GM23248 (cell line): ENCODE data around the gene SLC4A8. TPM values are rescaled to one million over a fixed set of nuclear protein-coding genes. Genes with fewer than 3 reads are reported as not detected.

Experiments used
- DNase-seq: peaks from one replicate; pipeline ENCODE4 v3.0.0-alpha.2; 2015
- H2AFZ ChIP-seq: fragments of 200-600 bp; sonication (generic); 2 replicates; pipeline ENCODE4 v1.6.1; 2016; ENCODE audit warnings: antibody characterized with exemption
- H3F3A ChIP-seq: fragments of 200-600 bp; sonication (generic); 2 replicates; pipeline ENCODE4 v1.6.1; 2016; ENCODE audit warnings: mild to moderate bottlenecking, antibody characterized with exemption, mixed run types; ENCODE audit not compliant: insufficient read depth
- H3K27ac ChIP-seq: fragments of 200-600 bp; sonication (generic); 2 replicates; pipeline ENCODE4 v1.5.1; 2016; ENCODE audit warnings: mild to moderate bottlenecking
- H3K27me3 ChIP-seq: fragments of 200-600 bp; sonication (generic); replicated peaks from 2 replicates; pipeline ENCODE4 v1.6.1; 2016; ENCODE audit warnings: mild to moderate bottlenecking; ENCODE audit not compliant: insufficient read depth
- H3K36me3 ChIP-seq: fragments of 200-600 bp; sonication (generic); 2 replicates; pipeline ENCODE4 v1.6.1; 2016; ENCODE audit warnings: low read depth, mild to moderate bottlenecking
- H3K4me1 ChIP-seq: fragments of 200-600 bp; sonication (generic); 2 replicates; pipeline ENCODE4 v1.6.1; 2016; ENCODE audit warnings: mild to moderate bottlenecking; ENCODE audit not compliant: insufficient read depth
- H3K4me2 ChIP-seq: fragments of 200-600 bp; sonication (generic); one replicate; pipeline ENCODE4 v1.6.1; 2016; ENCODE audit warnings: mild to moderate bottlenecking; ENCODE audit not compliant: unreplicated experiment
- H3K4me3 ChIP-seq: fragments of 200-600 bp; sonication (generic); 2 replicates; pipeline ENCODE4 v1.5.1; 2016; ENCODE audit warnings: mild to moderate bottlenecking
- H3K79me2 ChIP-seq: fragments of 200-600 bp; sonication (generic); 2 replicates; pipeline ENCODE4 v1.6.1; 2016; ENCODE audit warnings: mild to moderate bottlenecking; ENCODE audit not compliant: insufficient read depth
- H3K9ac ChIP-seq: fragments of 200-600 bp; sonication (generic); 2 replicates; pipeline ENCODE4 v1.6.1; 2016; ENCODE audit warnings: mild to moderate bottlenecking
- H3K9me2 ChIP-seq: fragments of 200-600 bp; sonication (generic); 2 replicates; pipeline ENCODE4 v1.6.1; 2016; ENCODE audit warnings: mixed run types, mild to moderate bottlenecking, moderate library complexity; ENCODE audit not compliant: insufficient read depth
- H3K9me3 ChIP-seq: fragments of 200-600 bp; sonication (generic); one replicate; pipeline ENCODE4 v1.6.1; 2017; ENCODE audit warnings: low read depth
- H4K20me1 ChIP-seq: fragments of 200-600 bp; sonication (generic); 2 replicates; pipeline ENCODE4 v1.6.0; 2016; ENCODE audit not compliant: insufficient read depth
- EZH2 ChIP-seq: fragments of 200-600 bp; sonication (generic); IDR thresholded peaks from 2 replicates; pipeline ENCODE4 v1.6.1; 2018; ENCODE audit warnings: antibody characterized with exemption, mild to moderate bottlenecking; ENCODE audit not compliant: insufficient read depth, poor library complexity, severe bottlenecking
- EZH2phosphoT487 ChIP-seq: fragments of 200-600 bp; sonication (generic); IDR thresholded peaks from 2 replicates; pipeline ENCODE4 v1.6.1; 2018; ENCODE audit warnings: antibody characterized with exemption, moderate library complexity, mild to moderate bottlenecking, low read depth; ENCODE audit not compliant: insufficient read depth
- whole genome bisulfite sequencing, 2 experiments: methylation state at CpG; one replicate each; pipeline ENCODE4 v1.1.6; 2015 to 2017; ENCODE audit warnings: low lambda C conversion rate in 2 of 2, low coverage in 1 of 2; ENCODE audit errors: missing lambda C conversion rate in 2 of 2; 5-methylcytosine and 5-hydroxymethylcytosine counted together
- in situ Hi-C: fragments of 300-500 bp; cut with MboI; formaldehyde crosslinking; loops from 2 replicates; pipeline ENCODE4 v1.15.0; 2020
- polyA plus RNA-seq: library from polyadenylated mRNA; unstranded; fragments of >200 nt; fragmentation: Nextera tagmentation; extraction: Ambion mirVana; gene quantifications from 2 replicates; pipeline ENCODE4 v1.2.1, GENCODE V29; 2016
- total RNA-seq: library from RNA; depleted of rRNA; stranded (reverse); fragments of >200 nt; shearing (Covaris generic); gene quantifications from 2 replicates; pipeline ENCODE4 v1.2.3, GENCODE V29; 2014

SLC4A8 gene
- total and polyA plus RNA-seq, 2 experiments from 2014 or later = 2.6 to 3.1 TPM

- Histone ChIP-seq H3K4me2 (no peak overlapping the region), H3K9ac (no peak overlapping the region), H3K4me3 (no peak overlapping the region), H3K27ac (no peak overlapping the region), H2AFZ (no peak overlapping the region), H3K79me2 (no peaks in the 10 kb centered on the region), H3K27me3 (no peaks in the 10 kb centered on the region), H4K20me1 (no peaks in the 10 kb centered on the region), H3K36me3 (no peaks in the 10 kb centered on the region), H3K9me2 (no peaks in the 10 kb centered on the region), H3K4me1 (no peaks in the 10 kb centered on the region), H3K9me3 (no peaks in the 10 kb centered on the region), H3F3A (no peaks in the 10 kb centered on the region)
- in situ Hi-C loops = no loop called here
- TF ChIP-seq EZH2 (no peak), EZH2phosphoT487 (no peak)
- DNase-seq = no peak
- 87 to 91% methylated on average over 3 of the region's 3 CpGs for WGBS, 2 experiments
Observed at GRCh38 chr12:51404627-51405026, 20.0 kb upstream of the SLC4A8 start.

DNA sequence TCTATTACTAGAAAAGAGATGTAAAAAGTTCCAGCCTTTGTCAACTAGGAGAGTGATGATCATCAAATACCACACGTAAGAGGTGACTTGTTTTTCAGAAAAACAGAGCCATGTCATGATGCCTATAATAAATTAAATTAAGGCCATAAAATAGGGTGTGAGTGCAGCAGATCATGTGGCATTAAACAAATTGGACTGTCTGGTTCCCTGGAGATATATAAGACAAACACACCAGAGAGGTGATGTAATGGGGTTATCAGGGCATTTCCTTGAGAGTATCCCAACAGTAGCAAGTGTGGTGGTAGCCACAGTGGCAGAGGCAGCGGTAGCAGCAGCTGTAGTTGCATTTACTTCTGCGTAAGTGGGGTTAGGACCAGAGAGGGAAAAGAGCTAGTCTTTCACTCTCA is 18.8 kb upstream of the SLC4A8 start:
- Histone ChIP-seq H3K27me3 (no peaks in the 10 kb centered on the region), H3K9ac (no peak overlapping the region), H3K4me1 (no peaks in the 10 kb centered on the region), H3K9me2 (no peaks in the 10 kb centered on the region), H3K27ac (no peak overlapping the region), H3F3A (no peaks in the 10 kb centered on the region), H3K79me2 (no peaks in the 10 kb centered on the region), H2AFZ (no peak overlapping the region), H3K9me3 (no peaks in the 10 kb centered on the region), H3K4me3 (no peak overlapping the region), H3K36me3 (no peaks in the 10 kb centered on the region), H4K20me1 (no peaks in the 10 kb centered on the region), H3K4me2 (no peak overlapping the region)
- in situ Hi-C loops = no loop called here
- no peak for DNase-seq
- WGBS, 2 experiments = 85 to 91% methylated on average over 3 of the region's 3 CpGs
- TF ChIP-seq EZH2 (no peak), EZH2phosphoT487 (no peak)

DNA sequence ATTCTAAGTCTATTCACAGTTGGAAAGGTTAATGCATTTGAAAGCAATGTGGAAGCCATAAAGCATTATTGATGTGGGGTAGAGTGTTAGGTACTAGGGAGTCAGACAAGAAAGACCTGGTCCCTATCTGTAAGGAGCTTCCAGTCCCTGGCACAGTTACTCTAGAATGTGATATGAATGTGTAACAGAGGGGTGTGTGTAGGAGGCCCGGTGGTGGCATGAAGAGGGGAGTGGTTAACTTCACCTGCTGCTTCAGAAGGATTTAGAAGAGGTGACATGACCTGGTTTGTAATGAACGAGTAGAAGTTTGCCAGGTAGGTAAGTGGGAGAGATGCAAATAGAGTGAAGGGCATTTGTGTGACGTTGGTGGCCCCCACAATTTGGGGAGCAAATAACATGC is 18.3 kb upstream of the SLC4A8 start:
- Histone ChIP-seq H3K79me2 (no peaks in the 10 kb centered on the region), H3K9me2 (no peaks in the 10 kb centered on the region), H4K20me1 (no peaks in the 10 kb centered on the region), H3K9me3 (no peaks in the 10 kb centered on the region), H3F3A (no peaks in the 10 kb centered on the region), H3K36me3 (no peaks in the 10 kb centered on the region), H3K9ac (no peak overlapping the region), H3K4me1 (no peaks in the 10 kb centered on the region), H2AFZ (no peak overlapping the region), H3K4me3 (no peak overlapping the region), H3K4me2 (no peak overlapping the region), H3K27me3 (no peaks in the 10 kb centered on the region), H3K27ac (no peak overlapping the region)
- no peak for DNase-seq
- 65 to 67% methylated on average over 3 of the region's 3 CpGs for WGBS, 2 experiments
- in situ Hi-C loops = no loop called here
- TF ChIP-seq EZH2phosphoT487 (no peak), EZH2 (no peak)

DNA sequence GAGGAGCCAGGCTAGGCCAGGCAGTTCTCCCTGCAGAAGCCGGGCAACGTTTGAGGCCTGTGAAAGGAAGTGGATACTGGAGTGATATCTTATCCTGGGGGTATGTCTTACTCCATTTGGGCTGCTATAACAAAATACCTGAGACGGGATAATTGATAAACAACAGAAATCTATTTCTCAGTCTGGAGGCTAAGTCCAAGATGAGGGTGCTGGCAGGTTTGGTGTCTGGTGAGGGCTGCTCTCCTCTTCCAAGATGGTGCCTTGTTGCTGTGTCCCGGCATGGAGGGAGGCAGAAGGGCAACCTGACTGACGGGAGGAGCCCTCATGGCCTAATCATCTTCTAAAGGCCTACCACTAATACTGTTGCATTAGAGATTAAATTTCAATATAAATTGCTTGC is 17.8 kb upstream of the SLC4A8 start:
- TF ChIP-seq EZH2 (no peak), EZH2phosphoT487 (no peak)
- no peak overlapping the region for H3K27ac ChIP-seq
- no peak for DNase-seq
- no peaks in the 10 kb centered on the region for H4K20me1 ChIP-seq
- no peaks in the 10 kb centered on the region for H3K9me3 ChIP-seq
- no peaks in the 10 kb centered on the region for H3K36me3 ChIP-seq
- no peaks in the 10 kb centered on the region for H3F3A ChIP-seq
- no peaks in the 10 kb centered on the region for H3K9me2 ChIP-seq
- no peaks in the 10 kb centered on the region for H3K27me3 ChIP-seq
- H3K4me1 ChIP-seq = no peaks in the 10 kb centered on the region
- H3K4me2 ChIP-seq = no peak overlapping the region
- 63 to 69% methylated on average over 5 of the region's 5 CpGs for WGBS, 2 experiments
- no peak overlapping the region for H2AFZ ChIP-seq
- H3K79me2 ChIP-seq = no peaks in the 10 kb centered on the region
- no peak overlapping the region for H3K4me3 ChIP-seq
- in situ Hi-C loops = no loop called here
- H3K9ac ChIP-seq = no peak overlapping the region

- WGBS, 2 experiments = 68 to 71% methylated on average over 4 of the region's 4 CpGs
- in situ Hi-C loops = no loop called here
- TF ChIP-seq EZH2 (no peak), EZH2phosphoT487 (no peak)
Observed at GRCh38 chr12:51407604-51408003, 17.0 kb upstream of the SLC4A8 start.

More at GRCh38 chr12:51407604-51408003, 17.0 kb upstream of the SLC4A8 start:
- H4K20me1 ChIP-seq = no peaks in the 10 kb centered on the region
- no peaks in the 10 kb centered on the region for H3K9me3 ChIP-seq
- no peak overlapping the region for H3K27ac ChIP-seq
- no peak overlapping the region for H3K4me3 ChIP-seq
- no peaks in the 10 kb centered on the region for H3K4me1 ChIP-seq
- H3K36me3 ChIP-seq = no peaks in the 10 kb centered on the region
- H2AFZ ChIP-seq = no peak overlapping the region
- H3F3A ChIP-seq = no peaks in the 10 kb centered on the region
- DNase-seq = no peak
- H3K4me2 ChIP-seq = no peak overlapping the region
- no peaks in the 10 kb centered on the region for H3K27me3 ChIP-seq
- H3K9ac ChIP-seq = no peak overlapping the region
- no peaks in the 10 kb centered on the region for H3K79me2 ChIP-seq
- H3K9me2 ChIP-seq = no peaks in the 10 kb centered on the region
